Hypothalamus (tissue), 51 donors: ENCODE data around the gene SCT.

Experiments used
- DNase-seq, 51 donors: peaks; one replicate each; lab custom pipeline; 2025; lab: John Stamatoyannopoulos, UW

The SCT gene

GRCh38 chr11:623999-624704 is 2.8 kb downstream of the SCT start:
- no peak for DNase-seq

- DNase-seq, result no peak
These were observed 3.6 kb downstream of the SCT start for GRCh38 chr11:623349-623869.

DNA sequence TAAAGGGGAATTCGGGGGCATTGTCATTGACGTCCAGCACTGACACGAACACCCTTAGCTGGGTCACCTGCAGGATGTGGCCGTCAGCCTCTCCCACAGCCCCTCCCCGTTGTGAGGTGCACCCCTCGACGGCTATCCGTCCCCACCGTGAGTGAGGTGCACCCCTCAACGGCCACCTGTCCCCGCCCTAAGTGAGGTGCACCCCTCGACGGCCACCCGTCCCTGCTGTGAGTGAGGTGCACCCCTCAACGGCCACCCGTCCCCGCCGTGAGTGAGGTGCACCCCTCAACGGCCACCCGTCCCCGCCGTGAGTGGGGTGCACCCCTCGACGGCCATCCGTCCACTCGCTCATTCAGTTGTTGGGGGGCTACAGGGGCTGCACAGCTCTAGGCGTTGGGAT is 5.1 kb downstream of the SCT start:
- no peak for DNase-seq

- DNase-seq, result no peak
These were observed 5.8 kb downstream of the SCT start for GRCh38 chr11:620935-621814.

- DNase-seq, result no peak
These were observed 6.8 kb downstream of the SCT start for GRCh38 chr11:620201-620600.

DNA sequence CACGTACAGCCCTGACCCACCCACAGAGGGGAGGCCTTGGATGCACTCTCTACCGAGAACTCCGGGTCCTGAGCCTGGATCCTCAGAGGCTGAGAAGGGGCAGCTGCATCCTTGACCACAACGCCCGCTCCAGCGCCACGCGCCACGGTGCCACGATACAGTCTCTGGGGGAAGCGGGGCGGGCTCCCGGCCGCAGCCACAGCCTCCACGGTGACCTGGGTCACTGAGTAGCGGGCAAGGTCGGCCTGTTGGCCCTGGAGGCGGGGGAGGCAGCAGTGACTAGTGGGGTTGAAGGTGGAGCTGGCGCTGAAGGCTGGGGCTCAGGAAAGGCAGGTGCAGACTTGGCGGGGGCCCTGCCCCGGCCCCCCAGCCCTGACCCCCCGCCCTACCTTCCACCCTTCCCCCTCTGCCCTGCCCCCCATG is 7.3 kb downstream of the SCT start:
- DNase-seq, result no peak

DNA sequence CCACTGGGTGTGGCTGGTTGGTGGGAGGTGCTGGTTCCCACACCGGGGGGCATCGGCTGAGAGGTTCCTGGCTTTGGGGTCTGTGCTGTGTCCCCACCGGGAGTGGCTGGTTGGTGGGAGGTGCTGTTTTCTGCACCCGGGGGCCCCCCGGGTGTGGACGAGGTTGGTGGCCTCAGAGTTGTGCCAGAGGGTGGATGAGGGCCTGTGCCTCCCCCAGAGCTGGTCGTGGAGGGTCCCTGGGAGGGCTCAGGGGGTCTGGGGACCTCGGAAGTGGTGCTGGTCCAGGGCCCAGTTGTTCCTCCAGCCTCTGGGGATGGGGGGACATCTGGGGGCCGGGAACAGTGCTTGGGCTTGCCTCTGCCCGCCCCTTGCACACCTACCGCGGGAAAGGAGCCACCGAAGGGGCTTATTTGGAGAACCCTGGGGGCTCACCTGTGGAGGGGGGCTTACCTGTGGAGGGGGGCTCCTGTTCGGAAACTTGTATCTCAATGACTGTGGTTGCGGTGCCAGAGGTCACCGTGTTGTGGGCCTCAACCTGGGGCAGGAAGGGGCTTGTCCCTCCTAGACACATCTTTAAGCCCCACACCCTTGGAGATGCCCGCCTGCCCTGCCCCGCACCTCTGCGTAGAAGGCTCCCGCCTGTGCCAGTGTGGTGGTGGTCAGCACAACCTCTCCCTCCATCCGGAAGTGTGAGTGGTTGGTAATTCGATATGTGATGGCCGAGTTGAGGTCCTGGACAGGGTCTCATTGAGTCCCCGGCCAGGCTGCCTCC is 7.9 kb downstream of the SCT start:
- no peak for DNase-seq

DNA sequence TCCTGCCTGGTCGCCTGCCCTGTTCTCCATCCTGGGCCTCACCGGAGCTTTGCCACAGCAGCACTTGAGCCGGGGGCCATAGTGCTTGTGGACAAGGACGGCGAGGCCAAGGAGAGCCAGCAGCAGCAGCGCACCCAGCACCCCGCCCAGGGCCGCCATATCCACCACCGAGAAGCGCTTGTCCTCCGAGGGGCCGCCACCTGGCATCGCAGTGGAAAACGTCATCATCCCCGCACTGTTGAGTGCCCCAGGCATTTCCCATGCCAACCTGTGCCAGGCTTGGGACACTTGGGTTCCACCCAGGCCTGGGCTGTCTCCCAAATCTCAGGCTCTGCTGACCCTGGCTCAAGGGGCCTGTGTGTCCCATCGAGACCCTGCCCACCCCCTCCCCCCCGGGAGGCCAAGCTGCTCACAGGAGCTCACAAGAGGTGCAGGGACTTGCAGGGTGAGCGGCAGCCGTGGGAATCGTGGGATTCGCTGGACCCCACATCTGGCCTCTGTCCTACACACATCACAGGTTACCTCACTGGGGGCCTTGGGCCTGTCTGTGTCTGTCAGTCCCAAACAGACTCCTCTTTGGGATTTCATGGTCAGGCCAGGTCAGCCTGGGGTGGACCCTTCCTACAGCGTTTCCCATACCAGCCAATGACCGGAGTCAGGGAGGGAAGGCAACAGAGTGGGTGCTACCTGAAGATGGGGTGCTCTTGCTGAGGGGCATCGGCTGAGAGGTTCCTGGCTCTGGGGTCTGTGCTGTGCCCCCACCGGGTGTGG is 8.9 kb downstream of the SCT start:
- no peak for DNase-seq

- no peak for DNase-seq
These were observed 9.6 kb downstream of the SCT start for GRCh38 chr11:617199-617911.

GRCh38 chr11:616320-617198 is 10.4 kb downstream of the SCT start:
- DNase-seq, result no peak

GRCh38 chr11:615504-616319 is 11.3 kb downstream of the SCT start, which contains the start of gene IRF7:
TSS of gene IRF7 (minus strand) at chr11:615950. CDS start at chr11:615364, 586 bp downstream.
- peak; percentile 25 to 91 (median 80) for DNase-seq

GRCh38 chr11:614623-615503 is 12.1 kb downstream of the SCT start:
- peak in 2 of 51 donors; percentile 7 to 21 for DNase-seq

DNA sequence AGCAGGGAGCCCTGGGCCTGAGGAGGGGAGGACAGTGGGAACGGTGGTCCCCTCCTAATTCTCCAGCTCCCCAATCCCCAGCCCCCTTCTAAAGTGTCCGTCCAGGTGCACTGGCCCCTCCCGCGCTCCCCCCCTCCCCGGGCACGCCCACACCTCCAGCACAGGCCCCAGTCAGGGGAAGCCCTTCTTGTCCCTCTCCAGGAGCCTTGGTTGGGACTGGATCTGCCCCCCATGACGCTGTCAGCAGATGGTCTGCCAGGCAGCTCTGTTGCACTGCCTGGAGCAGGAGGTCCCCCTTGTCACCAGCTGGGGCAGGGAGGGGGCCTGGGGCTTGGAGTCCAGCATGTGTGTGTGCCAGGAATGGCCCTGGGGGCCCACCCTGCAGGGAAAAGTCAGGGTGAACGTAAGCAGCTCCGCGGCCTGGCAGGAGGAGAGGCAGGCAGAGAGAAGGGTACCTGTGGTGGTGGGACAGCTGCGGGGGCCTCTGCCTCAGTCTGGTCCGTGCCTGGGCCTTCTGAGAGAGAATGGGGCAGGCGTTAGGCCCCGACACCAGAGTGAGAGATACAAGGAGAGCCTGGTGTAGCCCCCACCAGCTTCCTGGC is 12.9 kb downstream of the SCT start:
- DNase-seq, result no peak

DNA sequence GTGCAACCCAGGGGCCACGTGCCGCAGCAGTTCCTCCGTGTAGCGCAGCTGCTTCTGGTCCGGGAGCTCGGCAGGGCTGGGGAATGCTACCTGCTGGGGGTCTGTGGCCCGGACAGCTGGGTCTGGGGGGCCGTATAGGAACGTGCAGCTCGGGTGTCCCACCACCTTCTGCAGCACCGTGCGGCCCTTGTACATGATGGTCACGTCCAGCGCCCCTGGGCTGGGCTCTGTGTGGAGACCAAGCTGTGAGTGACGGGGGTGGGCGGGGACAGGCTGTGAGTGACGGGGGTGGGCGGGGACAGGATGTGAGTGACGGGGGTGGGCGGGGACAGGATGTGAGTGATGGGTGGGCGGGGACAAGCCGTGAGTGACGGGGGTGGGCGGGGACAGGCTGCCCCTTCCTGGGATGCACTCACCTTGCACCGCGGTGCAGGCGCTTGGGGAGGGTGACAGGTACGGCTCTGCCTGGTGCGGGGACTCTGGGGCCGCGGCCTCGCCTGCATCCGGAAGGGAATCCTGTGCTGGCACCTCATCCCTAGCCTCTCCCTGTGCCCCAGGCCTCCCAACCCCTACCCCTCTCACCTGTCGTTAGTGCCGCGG is 13.5 kb downstream of the SCT start:
- peak in 17 of 51 donors; percentile 11 to 60 (median 32) for DNase-seq

- DNase-seq, result no peak
These were observed 14.1 kb downstream of the SCT start for GRCh38 chr11:612961-613300.
